T-helper 17 cell (primary cell): Measurements from ENCODE around the gene LPP. TPM values are rescaled to one million over a fixed set of nuclear protein-coding genes. Genes with fewer than 3 reads are reported as not detected.

ENCODE experiments used
- ATAC-seq: fragments of 150-1000 bp; cut with Tn5 transposase; 2 replicates; pipeline ENCODE4 v1.10.0; 2021; ENCODE audit warnings: mild to moderate bottlenecking, moderate library complexity
- DNase-seq, 3 donors: peaks; one replicate each; pipeline versions ENCODE4 v3.0.0 to v3.0.0-alpha.2; 2020 to 2021
- H3K9me3 ChIP-seq: one replicate; pipeline ENCODE4 v1.7.0; 2013; ENCODE audit warnings: low read length, mild to moderate bottlenecking; ENCODE audit not compliant: control insufficient read depth, poor library complexity, severe bottlenecking
- H3K27ac Mint-ChIP-seq: one replicate; pipeline ENCODE4 v1.8.0; 2022; ENCODE audit warnings: mild to moderate bottlenecking, moderate library complexity, mixed read lengths
- H3K27me3 Mint-ChIP-seq: one replicate; pipeline ENCODE4 v1.8.0; 2022; ENCODE audit warnings: mixed read lengths
- H3K36me3 Mint-ChIP-seq: one replicate; pipeline ENCODE4 v1.8.0; 2022; ENCODE audit warnings: low read depth, mixed read lengths
- H3K4me1 Mint-ChIP-seq: one replicate; pipeline ENCODE4 v1.8.0; 2022; ENCODE audit warnings: mild to moderate bottlenecking, mixed read lengths
- H3K4me3 Mint-ChIP-seq: one replicate; pipeline ENCODE4 v1.8.0; 2022; ENCODE audit warnings: mild to moderate bottlenecking, moderate library complexity, mixed read lengths
- total RNA-seq, 4 donors: library from RNA in 2 of 4; stranded (reverse) in 2 of 4; gene quantifications; one replicate each; pipeline ENCODE4 v1.2.3 and lab custom pipeline; 2022 to 2026

Gene LPP
- total RNA-seq, 2 donors from 2014 or later = 81.0 to 94.2 TPM

DNA sequence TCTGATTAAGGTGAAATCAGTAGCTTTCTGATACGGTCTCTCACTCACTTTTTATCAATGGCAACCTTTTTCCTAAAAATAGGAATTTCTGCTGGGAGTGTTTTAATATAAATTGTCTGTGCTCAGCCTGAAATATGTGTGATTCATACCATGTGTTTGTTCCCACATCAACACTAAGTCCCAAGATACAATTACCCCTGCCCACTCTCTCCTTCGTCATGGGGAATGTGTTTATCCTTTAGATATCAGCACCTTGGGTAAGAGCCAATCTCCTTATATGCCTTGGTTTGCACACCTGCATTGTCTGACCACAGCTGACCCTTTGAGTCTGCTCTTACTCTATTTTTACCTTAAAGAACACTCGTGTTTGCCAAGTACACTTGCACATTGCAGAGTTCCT, 356.4 kb downstream of the LPP start:
- Mint-ChIP-seq H3K27ac (no peak overlapping the region), H3K36me3 (peaks cover 6% of the 10 kb centered on the region), H3K4me3 (no peak overlapping the region), H3K27me3 (no peaks in the 10 kb centered on the region), H3K4me1 (peaks cover 5% of the 10 kb centered on the region)
- no peak for ATAC-seq
- no peaks in the 10 kb centered on the region for H3K9me3 ChIP-seq
- DNase-seq = no peak

GRCh38 chr3:188513662-188514328, 359.8 kb downstream of the LPP start:
- H3K4me3 Mint-ChIP-seq = no peak overlapping the region
- H3K9me3 ChIP-seq = no peaks in the 10 kb centered on the region
- H3K4me1 Mint-ChIP-seq = peaks cover 2% of the 10 kb centered on the region
- H3K36me3 Mint-ChIP-seq = peaks cover 3% of the 10 kb centered on the region
- no peak overlapping the region for H3K27ac Mint-ChIP-seq
- no peaks in the 10 kb centered on the region for H3K27me3 Mint-ChIP-seq
- DNase-seq (no peak), ATAC-seq (no peak)

DNA sequence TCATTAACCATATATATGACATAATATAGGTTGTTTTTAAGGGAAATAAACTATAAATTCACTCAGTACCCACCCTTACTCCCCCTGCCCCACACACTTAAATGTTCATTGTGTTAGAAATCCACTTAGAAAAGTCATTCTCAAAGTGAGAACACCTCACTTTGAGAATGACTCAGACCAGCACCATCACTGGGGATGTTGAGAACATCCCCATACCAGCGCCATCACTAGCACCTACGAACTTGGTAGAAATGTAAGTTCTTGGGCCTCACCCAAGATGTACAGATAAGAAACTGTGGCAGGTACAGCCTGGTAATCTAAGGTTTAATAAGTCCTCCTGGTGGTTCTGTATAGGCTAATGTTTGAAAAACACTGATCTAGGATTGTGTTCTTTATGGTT, 362.6 kb downstream of the LPP start:
- Mint-ChIP-seq H3K27me3 (no peaks in the 10 kb centered on the region), H3K4me3 (no peak overlapping the region), H3K27ac (no peak overlapping the region), H3K36me3 (peaks cover 3% of the 10 kb centered on the region), H3K4me1 (peaks cover 2% of the 10 kb centered on the region)
- no peak for DNase-seq
- ATAC-seq = no peak
- no peaks in the 10 kb centered on the region for H3K9me3 ChIP-seq

DNA sequence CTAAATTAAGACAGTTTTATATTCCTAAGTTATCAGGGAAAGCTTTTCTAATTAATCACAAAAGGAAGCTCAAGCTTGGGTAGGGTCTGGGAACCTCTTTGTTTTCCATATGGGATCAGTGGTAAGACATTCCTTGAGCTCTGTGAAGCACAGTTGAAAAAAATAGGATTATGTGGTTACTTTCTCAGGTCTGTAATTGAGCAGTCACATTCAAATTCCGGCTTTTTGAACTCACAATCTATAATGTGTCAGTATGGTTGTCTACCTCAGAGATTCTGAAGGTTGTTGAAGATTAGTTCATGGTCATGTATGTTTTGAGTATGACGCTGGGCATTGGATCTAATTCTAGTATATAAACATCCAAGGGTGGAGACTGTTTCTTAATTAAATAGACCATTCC, 364.5 kb downstream of the LPP start:
- no peak overlapping the region for H3K27ac Mint-ChIP-seq
- ATAC-seq = no peak
- no peaks in the 10 kb centered on the region for H3K36me3 Mint-ChIP-seq
- peaks cover 2% of the 10 kb centered on the region for H3K4me1 Mint-ChIP-seq
- no peaks in the 10 kb centered on the region for H3K9me3 ChIP-seq
- no peak for DNase-seq
- no peaks in the 10 kb centered on the region for H3K27me3 Mint-ChIP-seq
- H3K4me3 Mint-ChIP-seq = no peak overlapping the region

- Mint-ChIP-seq H3K36me3 (peaks cover 2% of the 10 kb centered on the region), H3K4me3 (no peak overlapping the region), H3K27ac (no peak overlapping the region), H3K27me3 (no peaks in the 10 kb centered on the region), H3K4me1 (peaks cover 2% of the 10 kb centered on the region)
- no peaks in the 10 kb centered on the region for H3K9me3 ChIP-seq
- ATAC-seq (no peak), DNase-seq (no peak)
Measured at GRCh38 chr3:188518835-188519452, 365.0 kb downstream of the LPP start.

DNA sequence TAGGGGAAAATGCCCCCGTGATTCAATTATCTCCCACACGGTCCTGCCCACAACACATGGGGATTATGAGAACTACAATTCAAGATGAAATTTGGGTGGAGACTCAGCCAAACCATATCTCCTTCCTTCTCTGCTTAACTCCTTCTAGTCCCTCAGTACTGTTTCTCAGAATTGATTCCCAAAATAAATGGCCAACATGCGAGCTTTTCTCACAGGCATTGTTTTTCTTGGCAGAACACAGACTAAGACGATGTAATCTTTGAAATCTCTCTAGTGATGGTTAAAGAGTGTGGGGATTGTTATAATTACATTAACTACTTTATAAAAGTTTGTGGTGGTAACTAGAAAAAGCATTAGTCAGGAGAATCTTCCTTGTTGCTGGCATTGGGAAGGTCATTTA, 366.5 kb downstream of the LPP start:
- ATAC-seq (no peak), DNase-seq (no peak)
- Mint-ChIP-seq H3K4me3 (no peak overlapping the region), H3K27me3 (no peaks in the 10 kb centered on the region), H3K4me1 (no peaks in the 10 kb centered on the region), H3K27ac (no peak overlapping the region), H3K36me3 (peaks cover 9% of the 10 kb centered on the region)
- no peaks in the 10 kb centered on the region for H3K9me3 ChIP-seq

GRCh38 chr3:188522115-188522514, 368.2 kb downstream of the LPP start:
- H3K27ac Mint-ChIP-seq = no peak overlapping the region
- H3K4me3 Mint-ChIP-seq = no peak overlapping the region
- H3K9me3 ChIP-seq = no peaks in the 10 kb centered on the region
- ATAC-seq (no peak), DNase-seq (no peak)
- no peaks in the 10 kb centered on the region for H3K27me3 Mint-ChIP-seq
- no peaks in the 10 kb centered on the region for H3K4me1 Mint-ChIP-seq
- H3K36me3 Mint-ChIP-seq = peaks cover 19% of the 10 kb centered on the region

DNA sequence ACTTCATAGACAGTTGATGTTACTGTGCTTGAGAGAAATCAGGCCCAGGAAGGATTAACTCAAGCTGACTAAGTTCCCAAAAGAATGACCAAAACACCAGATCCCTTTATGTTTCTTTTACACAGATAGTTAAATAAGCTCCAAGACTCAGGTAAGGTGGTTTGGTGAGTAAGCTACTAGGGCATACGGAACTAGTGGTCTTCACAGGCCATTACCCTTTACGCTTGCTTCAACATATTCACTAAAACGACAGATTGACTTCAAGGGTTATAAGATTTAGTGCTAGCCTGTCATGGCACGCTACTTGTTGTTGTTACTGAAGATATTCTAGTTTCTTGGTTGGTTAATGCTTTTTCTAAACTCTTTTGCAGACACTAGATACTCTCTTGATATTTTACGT, 369.3 kb downstream of the LPP start:
- Mint-ChIP-seq H3K27ac (no peak overlapping the region), H3K4me3 (no peak overlapping the region), H3K27me3 (no peaks in the 10 kb centered on the region), H3K4me1 (no peaks in the 10 kb centered on the region), H3K36me3 (peaks cover 19% of the 10 kb centered on the region)
- no peak for ATAC-seq
- H3K9me3 ChIP-seq = no peaks in the 10 kb centered on the region
- no peak for DNase-seq

DNA sequence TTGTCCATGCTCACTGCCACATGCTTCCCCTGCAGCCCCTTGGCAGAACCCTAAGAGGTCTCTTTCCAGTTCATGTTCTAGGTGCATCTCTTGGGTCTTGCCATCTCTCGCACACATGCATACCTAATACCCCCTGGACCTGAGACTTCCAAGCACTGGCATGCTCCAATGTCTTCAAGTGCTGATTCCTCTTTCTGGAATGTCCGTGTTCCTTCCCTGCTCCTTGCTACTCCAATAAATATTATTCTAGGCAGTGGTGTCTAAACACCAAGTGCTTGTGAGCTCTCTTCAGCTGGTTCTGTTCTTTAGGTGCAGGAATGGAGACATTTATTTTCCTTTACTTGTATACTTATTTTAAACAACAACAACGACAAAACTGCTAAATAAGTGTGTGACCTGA, 370.1 kb downstream of the LPP start:
- no peak overlapping the region for H3K27ac Mint-ChIP-seq
- H3K4me3 Mint-ChIP-seq = peak overlapping the region; percentile 8
- DNase-seq (no peak), ATAC-seq (no peak)
- no peaks in the 10 kb centered on the region for H3K9me3 ChIP-seq
- H3K27me3 Mint-ChIP-seq = no peaks in the 10 kb centered on the region
- peaks cover 19% of the 10 kb centered on the region for H3K36me3 Mint-ChIP-seq
- H3K4me1 Mint-ChIP-seq = no peaks in the 10 kb centered on the region

GRCh38 chr3:188526057-188526456, 372.1 kb downstream of the LPP start:
- Mint-ChIP-seq H3K27ac (no peak overlapping the region), H3K27me3 (no peaks in the 10 kb centered on the region), H3K36me3 (peaks cover 21% of the 10 kb centered on the region), H3K4me3 (no peak overlapping the region), H3K4me1 (no peaks in the 10 kb centered on the region)
- ATAC-seq = no peak
- H3K9me3 ChIP-seq = no peaks in the 10 kb centered on the region
- no peak for DNase-seq

DNA sequence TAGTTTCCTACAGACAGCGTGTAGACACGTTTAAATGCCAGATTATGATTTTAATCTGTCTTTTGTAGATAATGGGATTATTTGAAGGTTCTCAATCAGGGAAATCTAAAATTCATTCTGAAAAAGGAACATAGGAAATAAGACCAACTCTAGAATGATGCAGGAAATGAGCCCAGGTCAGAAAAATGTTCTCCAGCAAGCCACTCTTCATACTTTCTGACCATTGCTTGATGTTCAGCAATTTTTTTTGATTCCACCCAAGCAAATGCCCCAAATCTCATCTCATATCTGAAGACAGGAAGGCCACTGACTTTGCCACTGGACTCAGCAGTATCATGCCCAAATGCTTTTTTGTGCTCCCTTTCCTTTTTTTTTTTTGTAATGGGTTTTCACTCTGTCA, 373.4 kb downstream of the LPP start:
- H3K27me3 Mint-ChIP-seq = no peaks in the 10 kb centered on the region
- H3K4me1 Mint-ChIP-seq = no peaks in the 10 kb centered on the region
- H3K36me3 Mint-ChIP-seq = peaks cover 21% of the 10 kb centered on the region
- H3K4me3 Mint-ChIP-seq = no peak overlapping the region
- no peak for ATAC-seq
- DNase-seq = no peak
- no peak overlapping the region for H3K27ac Mint-ChIP-seq
- H3K9me3 ChIP-seq = no peaks in the 10 kb centered on the region

DNA sequence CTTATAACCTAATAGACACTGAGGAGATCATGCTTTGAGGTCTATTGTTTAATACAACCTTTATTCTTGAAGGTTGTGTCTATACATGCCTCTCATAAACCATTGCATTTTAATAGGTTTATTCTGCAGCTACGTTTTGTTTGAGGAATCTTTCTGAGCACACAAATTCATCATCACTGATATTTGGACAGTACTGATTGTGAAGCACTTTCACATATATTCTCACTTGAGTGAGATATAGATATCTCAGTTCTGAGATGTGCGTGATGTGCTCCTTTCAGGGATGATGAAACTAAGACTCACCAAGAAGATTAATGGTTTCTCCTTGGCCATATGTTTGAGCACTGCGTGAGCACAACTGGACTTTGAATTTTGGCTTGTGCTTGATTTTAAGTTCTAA, 374.4 kb downstream of the LPP start:
- Mint-ChIP-seq H3K4me1 (no peaks in the 10 kb centered on the region), H3K27ac (peak overlapping the region; percentile 45), H3K36me3 (peaks cover 21% of the 10 kb centered on the region), H3K4me3 (no peak overlapping the region), H3K27me3 (no peaks in the 10 kb centered on the region)
- no peak for DNase-seq
- H3K9me3 ChIP-seq = no peaks in the 10 kb centered on the region
- no peak for ATAC-seq

DNA sequence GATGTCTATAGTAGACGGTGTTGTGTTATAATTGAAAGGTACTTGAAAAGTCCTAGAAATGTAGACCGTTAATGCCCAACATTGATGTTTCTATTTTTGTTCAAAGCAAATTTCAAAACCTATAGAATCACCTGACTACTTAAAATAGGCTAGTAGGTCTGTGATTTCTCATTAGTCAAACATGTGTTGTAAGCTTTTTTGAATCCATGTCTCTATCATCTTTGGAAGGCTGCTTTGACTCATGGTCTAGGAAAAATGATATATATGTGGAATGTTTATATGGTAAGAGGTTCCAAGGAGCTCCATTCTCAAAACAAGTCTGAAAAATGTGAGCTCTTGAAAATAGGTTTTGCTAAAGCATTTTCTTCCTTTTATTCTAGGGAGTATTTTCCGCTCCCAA, 375.3 kb downstream of the LPP start:
- H3K27me3 Mint-ChIP-seq = no peaks in the 10 kb centered on the region
- no peak for DNase-seq
- peaks cover 16% of the 10 kb centered on the region for H3K36me3 Mint-ChIP-seq
- no peak overlapping the region for H3K4me3 Mint-ChIP-seq
- no peaks in the 10 kb centered on the region for H3K4me1 Mint-ChIP-seq
- H3K9me3 ChIP-seq = no peaks in the 10 kb centered on the region
- H3K27ac Mint-ChIP-seq = peak overlapping the region; percentile 45
- ATAC-seq = no peak

- H3K4me1 Mint-ChIP-seq = no peaks in the 10 kb centered on the region
- H3K4me3 Mint-ChIP-seq = no peak overlapping the region
- no peak overlapping the region for H3K27ac Mint-ChIP-seq
- ATAC-seq (no peak), DNase-seq (no peak)
- H3K36me3 Mint-ChIP-seq = peaks cover 12% of the 10 kb centered on the region
- H3K9me3 ChIP-seq = no peaks in the 10 kb centered on the region
- no peaks in the 10 kb centered on the region for H3K27me3 Mint-ChIP-seq
Measured at GRCh38 chr3:188530226-188530625, 376.3 kb downstream of the LPP start.
